HG03558 (cell line): ENCODE measurements around the gene MGLL.

Experiments
- ATAC-seq: cut with Tn5 transposase; IDR thresholded peaks from one replicate; pipeline ENCODE4 v1.9.1; 2021; ENCODE audit warnings: moderate number of reproducible peaks; ENCODE audit not compliant: unreplicated experiment; ENCODE audit errors: extremely low read depth

The MGLL gene

GRCh38 chr3:127815001-127815400 lies 7.3 kb downstream of the MGLL start:
- no peak for ATAC-seq

- ATAC-seq, result no peak
Observed at GRCh38 chr3:127814325-127814781, 8.0 kb downstream of the MGLL start.

DNA sequence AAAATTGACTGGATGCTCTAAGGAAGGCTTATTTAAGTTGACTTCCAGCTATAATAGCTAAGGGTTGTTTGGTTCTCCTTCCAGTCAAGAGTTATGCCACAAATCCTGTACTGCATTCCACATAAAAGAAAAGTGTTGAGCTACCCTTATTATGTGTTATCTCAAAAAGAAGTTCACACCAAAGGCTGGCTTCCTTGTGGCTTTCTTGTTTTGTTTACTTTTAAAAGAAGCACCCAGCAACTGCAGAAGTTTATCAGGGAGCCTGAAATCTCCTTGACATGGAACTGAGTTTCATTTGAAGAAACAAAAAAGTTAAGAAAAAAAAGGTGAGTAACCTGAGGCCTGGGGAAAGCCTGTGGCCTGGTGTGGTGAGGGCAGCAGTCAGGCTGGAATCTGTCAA lies 10.2 kb downstream of the MGLL start:
- no peak for ATAC-seq

DNA sequence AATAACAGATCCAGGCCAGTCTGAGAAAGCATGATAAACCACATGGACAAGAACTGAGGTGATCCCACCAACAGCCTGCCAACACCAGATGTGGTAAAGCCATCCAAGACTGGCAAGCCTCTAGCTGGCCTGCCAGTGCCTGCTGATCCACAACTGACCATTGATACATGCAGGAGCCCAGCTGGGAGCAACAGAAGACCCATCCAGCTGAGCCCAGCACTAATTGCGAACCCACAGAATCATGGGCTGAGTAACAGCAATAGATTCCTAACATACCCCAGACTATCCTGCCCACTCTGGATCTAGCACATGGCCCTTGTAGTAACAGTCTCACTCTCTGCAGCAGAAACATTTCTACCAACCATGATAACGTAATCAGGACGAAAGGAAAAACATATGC lies 10.6 kb downstream of the MGLL start:
- no peak for ATAC-seq

DNA sequence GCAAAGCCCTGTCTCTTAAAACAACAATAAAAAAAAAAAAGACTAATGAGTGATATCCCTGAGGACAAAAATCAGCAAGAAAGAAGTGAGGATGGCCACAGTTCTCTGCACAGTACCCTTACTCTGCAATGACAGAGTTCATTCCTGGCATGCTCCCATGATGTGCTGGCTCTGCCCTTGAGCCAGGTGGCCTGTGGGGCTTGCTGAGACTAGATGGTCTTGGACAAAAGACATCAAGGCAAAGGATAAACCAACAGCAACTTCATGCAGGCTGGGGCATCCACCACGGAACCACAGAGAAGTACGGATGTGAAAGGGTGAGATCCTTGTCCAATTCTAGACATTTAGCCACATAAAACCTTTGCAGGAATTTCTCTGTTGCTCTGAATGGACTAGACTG lies 12.7 kb downstream of the MGLL start:
- no peak for ATAC-seq

GRCh38 chr3:127809211-127809610 lies 13.1 kb downstream of the MGLL start:
- no peak for ATAC-seq

DNA sequence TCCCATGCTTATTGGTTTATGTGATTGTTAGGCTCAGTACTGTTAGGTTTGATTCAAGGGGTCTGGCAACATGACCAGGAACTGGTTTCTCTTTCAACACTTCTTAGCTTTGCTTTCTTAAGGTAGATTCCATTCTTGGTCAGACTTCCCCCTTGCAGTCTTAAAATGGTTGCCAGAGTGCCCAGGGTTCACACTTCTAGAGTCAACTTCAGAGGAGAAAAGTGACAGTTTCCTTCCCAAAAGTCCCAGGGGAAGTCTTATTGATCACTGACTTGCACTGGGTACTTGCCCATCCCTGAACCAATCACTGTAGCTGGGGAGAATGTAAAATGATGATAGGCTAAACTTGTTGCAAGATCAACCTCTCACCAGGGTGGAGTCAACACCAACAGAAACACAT lies 14.1 kb downstream of the MGLL start:
- ATAC-seq, result no peak

GRCh38 chr3:127805026-127805753 lies 17.1 kb downstream of the MGLL start:
- no peak for ATAC-seq

DNA sequence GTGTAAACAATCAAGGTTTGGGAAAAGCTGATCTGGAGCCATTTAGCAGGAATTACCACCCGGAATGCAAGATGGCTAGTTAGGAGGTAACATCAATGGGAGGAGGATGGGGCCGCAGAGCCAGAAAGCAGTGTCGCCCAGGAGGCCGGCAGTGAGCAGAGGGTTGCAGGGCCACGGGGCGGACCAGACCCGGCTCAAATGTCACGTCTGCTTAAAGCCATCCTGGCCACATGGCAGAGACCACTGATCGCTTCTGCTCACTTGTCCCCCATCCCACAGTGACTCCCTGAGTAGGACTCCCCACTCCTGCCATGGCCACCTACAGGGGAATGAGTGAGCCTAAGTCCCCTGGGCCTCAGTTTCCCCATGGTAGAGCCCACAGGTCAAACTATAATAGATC lies 18.2 kb downstream of the MGLL start:
- no peak for ATAC-seq

GRCh38 chr3:127803619-127804018 lies 18.7 kb downstream of the MGLL start:
- no peak for ATAC-seq

DNA sequence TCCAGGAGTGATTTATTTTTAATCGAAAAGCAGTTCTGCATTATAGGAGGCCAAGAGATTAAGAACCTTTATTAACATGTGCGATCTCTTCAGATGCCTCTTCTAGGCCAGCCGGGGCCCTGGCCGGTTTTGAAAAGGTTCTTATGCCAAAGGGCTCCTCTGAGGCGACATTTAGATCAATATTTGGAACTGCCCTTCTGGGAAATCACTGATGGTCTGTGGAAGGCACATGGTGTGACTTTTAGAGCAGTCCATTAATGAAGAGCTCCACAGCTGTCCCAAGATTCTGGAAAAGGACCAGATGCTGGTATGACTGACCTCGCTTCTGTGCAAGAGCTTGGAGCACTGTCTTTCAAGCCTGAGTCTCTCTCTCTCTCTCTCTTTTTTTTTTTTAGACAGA lies 19.7 kb downstream of the MGLL start:
- no peak for ATAC-seq

DNA sequence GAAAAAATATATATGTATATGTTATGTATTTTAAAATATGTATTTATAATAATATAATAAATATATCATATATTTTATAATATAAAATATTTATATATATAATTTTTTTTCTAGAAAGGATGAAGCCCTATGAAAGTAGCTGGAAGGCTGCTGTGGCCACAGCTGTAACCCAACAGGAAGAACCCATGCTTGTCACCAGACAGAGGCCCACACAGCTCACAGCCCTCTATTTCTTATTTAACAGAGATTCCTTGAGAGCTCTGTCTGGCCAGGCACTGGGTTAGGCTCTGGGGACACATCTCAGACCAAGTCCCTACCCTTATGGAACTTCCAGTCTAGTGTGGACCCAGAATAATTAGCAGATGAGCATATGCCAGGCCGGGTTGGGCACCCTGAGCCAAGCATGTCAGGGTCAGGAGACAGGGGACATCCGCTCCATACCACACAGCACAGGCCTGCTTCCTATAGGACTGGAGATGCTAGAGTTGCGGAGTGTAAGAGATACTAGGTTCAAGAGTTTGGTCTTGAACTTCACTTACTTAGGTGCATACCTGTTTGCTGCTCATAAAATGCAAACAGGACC lies 20.5 kb downstream of the MGLL start:
- no peak for ATAC-seq

DNA sequence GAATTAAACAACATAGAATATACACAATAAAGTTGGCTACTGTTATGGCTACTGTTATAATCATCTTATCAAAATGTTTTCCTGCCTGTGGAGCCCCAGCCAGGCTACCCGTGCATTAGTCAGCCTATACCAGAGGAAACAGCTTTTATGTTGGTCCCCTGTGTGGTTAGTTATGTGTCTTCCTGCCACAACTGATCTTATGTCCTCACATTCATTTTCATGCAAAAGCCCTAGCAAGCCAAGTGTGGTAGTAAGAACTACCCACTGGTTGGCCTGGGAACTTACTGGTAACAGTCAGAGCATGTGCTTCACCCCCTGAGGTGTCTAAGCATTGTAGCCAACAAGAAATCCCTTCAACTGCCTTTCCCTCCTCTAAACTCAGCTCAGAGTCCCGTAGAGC lies 21.8 kb downstream of the MGLL start:
- no peak for ATAC-seq

GRCh38 chr3:127799476-127800222 lies 22.7 kb downstream of the MGLL start:
- ATAC-seq, result no peak

- ATAC-seq, result no peak
Observed at GRCh38 chr3:127798716-127799115, 23.6 kb downstream of the MGLL start.

GRCh38 chr3:127796831-127797150 lies 25.5 kb downstream of the MGLL start:
- no peak for ATAC-seq

DNA sequence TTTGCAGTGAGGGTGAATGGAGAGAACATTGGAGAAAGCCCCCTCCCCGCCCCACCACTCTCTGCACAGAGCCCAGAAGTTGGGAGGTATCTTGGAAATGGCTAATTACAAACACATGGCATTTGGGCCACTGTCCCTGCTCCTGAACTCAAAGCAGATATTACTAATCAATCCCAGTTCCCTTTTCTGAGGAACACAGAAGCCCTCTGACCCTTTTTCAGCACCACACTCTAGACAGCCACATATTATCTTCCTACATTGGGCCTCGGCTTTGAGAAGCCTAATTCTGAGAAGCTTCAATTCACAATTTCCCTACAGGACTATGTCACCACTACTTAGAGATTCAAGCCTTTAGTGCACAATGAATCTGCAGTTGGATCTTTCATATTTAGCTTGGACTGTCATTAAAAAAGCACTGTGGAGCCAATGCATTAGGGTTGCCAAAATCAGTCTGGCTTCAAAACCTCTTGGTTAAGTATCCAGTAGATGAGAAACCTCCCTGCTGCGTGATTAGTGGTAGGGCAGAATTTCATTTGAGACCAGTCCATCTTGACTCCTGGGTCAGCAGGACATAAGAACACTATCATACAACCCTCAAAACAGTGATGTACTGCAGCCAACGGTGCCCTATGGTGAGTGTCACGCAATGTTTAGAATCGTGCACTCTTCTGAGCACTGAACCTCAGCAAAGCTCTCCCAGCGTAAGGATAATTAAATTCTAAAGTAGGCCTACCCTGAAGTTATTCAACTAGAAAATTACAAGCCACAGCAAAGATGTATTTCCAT lies 26.1 kb downstream of the MGLL start:
- ATAC-seq, result no peak

DNA sequence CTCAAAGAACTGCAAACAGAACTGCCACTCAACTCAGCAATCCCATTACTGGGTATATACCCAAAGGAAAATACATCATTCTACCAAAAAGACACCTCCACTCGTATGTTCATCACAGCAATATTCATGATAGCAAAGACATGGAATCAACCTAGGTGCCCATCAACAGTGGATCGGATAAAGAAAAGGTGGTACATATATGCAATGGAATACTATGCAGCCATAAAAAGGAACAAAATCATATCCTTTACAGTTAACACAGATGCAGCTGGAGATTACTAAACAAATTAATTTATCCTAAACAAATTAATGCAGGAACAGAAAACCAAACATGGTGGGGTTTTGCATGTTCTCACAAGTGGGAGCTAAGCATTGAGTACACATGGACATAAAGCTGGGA lies 27.3 kb downstream of the MGLL start:
- ATAC-seq, result no peak

DNA sequence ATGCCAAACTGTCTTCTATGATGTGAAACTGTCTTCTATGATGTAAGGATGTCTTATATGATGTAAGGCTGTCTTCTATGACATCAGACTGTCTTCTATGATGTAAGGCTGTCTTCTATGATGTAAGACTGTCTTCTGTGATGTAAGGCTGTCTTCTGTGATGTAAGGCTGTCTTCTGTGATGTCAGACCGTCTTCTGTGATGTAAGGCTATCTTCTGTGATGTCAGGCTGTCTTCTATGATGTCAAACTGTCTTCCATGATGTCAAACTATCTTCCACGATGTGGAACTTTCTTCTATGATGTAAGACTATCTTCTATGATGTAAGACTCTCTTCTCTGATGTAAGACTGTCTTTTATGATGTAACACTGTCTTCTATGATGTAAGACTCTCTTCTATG lies 27.9 kb downstream of the MGLL start:
- no peak for ATAC-seq

DNA sequence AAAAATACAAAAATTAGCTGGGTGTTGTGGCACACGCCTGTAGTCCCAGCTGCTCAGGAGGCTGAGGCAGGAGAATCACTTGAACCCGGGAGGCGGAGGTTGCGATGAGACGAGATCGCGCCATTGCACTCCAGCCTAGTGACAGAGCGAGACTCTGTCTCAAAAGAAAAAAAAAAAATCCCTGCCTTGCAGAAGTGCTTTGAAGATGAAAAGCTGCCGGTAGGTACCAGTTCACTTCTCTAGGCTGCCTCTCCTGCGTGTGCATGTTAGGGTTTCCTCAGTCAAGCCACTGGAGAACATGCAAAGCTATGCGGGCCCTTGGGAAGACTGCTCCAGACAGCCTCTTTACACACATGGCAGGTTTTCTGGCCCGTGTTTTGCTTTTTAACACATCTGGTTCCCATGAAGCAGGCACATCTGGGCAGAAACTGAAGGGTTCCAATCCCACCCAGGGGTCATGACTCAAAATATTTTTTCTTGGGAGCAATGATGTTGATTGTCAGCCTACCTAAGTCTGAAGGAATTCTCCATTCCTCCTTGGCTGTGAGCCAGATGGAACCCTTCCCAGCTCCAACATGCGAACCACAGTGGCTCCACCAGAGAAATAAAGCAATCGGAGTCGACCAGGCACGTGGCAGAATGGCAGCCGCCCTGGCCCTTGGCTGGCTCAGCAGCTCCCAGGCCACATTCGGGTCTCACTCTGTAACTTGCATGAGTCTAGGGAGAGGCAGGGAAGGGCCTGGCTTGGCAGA lies 29.6 kb downstream of the MGLL start:
- no peak for ATAC-seq
